ENCODE data around the gene LRRC2.
"Not testable (repeated sequence)": the region's sequence is repeated elsewhere in the genome, so short reads cannot be mapped to it uniquely, and the experiment has no call there.

LRRC2 gene

GRCh38 chr3:46494491-46494890 is 71.6 kb downstream of the LRRC2 start:
- not testable (repeated sequence) for DNase-seq

DNA sequence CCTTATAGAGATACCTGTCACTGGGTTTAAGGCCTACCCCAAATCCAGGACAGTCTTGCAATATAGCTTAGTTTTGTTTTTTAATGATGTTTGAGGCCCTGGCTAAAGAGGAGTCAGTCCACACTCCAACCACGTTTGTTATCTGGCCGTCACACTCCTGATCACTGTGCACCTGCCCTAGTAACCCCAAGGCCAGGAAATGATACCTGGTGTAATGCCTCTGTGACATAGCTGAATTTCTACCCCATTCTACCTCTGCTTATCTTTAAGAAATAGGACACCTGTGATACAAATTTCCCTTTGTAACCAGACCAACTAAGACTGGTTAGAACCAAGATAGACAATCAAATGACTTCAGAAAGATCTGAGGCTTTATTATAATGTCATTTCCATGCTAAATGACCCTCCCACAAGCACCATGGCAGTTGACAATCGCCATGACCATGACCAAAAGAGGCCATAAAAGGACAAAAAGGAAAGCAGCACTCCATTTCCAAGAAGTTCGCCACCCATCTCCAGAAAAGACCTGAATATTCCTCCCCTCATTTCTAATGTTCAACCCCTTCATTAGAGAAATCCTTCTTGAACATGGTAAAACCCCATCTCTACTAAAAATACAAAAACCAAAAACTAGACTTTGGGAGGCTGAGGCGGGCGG is 73.1 kb downstream of the LRRC2 start:
- DNase-seq = no peak

DNA sequence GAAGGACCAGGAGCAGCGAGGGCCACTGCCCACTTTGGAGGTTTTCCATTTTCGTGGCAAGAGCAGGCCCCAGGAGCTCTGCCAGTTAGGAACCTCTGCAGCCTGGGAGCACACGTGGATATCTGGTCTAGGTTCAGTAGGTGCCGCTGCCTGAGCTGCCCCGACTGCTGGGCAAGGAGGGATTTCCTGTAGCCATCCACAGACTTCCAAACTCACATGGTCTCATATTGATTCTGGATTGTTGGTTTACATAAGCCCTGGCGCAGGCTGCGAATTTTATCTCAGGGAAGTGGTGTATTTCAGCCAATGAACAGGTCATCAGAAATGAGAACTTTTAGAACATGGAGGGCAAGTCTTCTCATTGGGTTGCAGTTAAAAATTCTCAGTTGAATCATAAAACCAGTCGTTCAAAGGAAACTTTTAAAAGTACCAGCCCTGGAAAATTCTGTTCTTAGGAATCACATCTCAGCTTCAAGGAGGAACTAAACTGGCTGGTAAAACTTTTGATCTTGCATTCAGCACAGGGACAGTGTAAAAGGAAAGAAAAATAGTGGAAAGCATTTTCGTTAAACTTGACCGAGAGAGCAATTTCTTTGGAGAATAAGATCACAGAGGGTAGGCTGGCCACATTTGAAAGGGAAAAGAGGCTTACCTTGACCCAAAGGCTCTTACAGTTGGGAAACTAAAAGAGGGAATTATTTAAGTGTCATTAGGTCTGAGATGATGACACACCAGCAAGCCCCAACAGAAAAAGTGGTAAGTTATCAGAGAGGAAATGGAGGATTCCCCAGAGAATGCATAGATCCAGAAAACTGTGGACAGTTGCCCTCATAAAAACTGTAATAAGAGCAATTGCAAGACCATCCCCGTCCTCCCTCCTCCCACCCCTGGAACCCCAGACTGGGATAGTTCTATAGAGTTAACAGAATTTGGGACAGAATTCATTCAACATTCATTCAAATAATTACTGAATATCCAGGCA is 74.7 kb downstream of the LRRC2 start:
- no peak for DNase-seq

- DNase-seq = no peak
These were observed 75.6 kb downstream of the LRRC2 start for GRCh38 chr3:46490338-46491084.

DNA sequence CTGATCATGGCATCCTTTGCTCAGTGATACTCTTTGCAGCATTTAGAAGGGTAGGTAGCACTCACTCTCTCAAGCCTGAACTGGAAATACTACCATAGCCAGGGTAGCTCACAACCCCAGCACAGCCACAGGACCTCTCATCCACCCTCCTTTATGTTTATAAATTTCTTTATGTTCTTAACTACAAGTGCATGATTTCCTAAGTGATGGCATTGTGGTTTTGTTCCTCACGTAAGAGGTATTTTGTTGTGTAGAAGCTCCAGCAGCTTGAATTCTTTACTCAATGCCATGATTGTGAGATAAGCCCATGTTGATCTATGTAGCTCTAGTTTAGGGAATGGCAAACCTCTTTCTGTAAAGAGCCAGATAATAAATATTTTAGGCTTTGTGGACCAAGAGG is 76.2 kb downstream of the LRRC2 start:
- no peak for DNase-seq

DNA sequence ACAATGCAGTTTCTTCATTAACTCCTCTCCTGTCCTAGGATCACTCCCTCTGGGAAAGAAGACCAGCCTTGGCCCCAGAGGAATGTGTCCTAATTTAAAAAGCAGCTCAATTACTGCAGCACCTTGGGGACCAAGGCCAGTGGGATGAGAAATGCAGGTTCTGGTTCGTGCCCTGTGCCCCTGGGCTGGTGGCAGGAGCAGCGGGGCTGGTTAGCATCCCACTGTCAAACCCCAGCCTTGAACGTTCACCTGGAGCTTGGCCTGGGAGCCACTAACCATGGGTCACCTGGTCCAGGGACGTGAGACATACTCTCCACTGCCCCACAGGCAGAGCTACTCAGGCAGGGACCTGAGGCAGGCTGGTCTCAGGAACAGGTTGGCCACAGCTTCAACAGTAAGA is 76.7 kb downstream of the LRRC2 start:
- DNase-seq = no peak

- peak; percentile 86 for DNase-seq
These were observed 77.3 kb downstream of the LRRC2 start for GRCh38 chr3:46488735-46489361.

- DNase-seq = no peak
These were observed 80.3 kb downstream of the LRRC2 start for GRCh38 chr3:46485779-46486175.

- DNase-seq = no peak
These were observed 81.0 kb downstream of the LRRC2 start for GRCh38 chr3:46484911-46485778.

DNA sequence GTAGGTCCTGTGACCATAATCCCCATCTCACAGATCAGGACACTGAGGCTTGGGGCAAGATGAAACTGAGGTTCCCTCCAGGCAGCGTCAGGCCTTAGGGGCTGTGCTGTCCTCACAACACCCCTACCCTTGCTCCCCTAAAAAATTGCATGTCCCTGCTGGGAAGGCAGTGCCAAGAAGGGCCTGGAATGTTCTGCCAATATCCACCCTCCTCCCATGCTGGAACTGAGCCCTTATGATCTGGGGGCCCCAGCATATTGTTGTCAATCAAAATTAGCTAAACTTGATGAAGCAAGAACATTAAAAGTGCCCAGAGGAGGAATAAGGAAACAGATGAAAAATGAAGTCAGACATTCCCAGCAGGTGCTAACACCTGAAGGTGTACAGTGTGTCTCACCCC is 81.7 kb downstream of the LRRC2 start:
- no peak for DNase-seq

DNA sequence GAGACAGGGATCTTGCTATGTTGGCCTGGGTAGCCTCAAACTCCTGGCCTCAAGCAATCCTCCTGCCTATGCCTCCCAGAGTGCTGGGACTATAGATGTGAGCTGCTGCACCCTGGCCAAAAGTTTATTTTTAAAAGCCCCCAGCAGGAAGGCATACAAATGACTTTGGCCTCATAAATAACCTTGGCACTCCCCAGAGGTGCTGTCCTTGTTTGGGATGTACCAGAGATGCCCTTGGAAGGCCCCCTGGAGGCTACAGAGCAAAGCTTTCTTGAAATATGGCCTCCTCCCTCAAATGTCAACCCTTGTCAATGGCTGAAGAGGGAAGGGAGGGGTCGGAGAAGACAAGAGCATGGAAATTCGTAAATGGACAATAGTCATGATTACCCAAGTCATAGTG is 82.3 kb downstream of the LRRC2 start:
- no peak for DNase-seq

DNA sequence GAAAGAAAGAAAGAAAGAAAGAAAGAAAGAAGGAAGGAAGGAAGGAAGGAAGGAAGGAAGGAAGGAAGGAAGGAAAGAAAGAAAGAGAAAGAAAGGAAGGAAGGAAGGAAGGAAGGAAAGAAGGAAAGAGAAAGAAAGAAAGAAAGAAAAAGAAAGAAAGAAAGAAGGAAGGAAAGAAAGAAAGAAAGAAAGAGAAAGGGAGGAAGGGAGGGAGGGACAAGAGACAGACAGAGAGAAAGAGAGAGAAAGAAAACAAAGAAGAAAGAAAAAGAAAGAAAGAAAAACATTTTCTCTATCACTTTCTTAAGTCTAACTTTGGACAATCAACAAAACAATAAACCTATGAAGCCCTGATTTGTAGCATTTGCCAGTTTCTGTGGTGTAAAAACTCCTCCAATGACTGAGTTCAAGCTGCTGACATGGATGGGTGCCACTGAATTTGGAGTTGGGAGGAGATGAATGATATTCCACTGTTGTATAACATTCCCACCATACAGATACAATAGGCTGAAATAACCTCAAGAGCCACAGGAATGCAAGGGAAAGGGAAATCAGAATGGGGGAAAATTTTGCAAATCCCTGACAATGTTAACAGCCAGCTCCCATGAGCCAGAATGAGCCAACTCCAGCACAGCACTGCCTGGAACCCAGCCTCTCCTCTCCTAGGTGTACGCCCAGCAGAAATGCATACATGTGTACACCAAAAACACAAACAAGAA is 83.3 kb downstream of the LRRC2 start:
- peak; percentile 17 for DNase-seq

- no peak for DNase-seq
These were observed 84.5 kb downstream of the LRRC2 start for GRCh38 chr3:46481636-46482035.

- no peak for DNase-seq
These were observed 85.5 kb downstream of the LRRC2 start for GRCh38 chr3:46480491-46481195.

DNA sequence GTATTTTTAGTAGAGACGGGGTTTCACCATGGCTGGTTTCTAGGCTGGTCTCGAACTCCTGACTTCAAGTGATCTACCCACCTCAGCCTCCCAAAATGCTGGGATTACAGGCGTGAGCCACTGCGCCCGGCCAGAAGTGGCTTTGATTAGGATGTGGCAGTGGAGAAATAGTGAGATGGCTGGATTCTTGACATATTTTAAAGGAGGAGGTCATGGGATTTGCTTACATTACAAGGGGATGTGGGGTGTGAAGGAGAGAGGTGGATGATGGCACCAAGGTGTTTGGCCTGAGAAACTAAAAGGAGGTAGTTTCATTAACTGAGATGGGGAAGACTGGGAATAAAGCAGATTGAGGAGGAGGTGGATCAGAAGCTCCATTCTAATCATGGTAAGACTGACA is 86.4 kb downstream of the LRRC2 start:
- DNase-seq = no peak

DNA sequence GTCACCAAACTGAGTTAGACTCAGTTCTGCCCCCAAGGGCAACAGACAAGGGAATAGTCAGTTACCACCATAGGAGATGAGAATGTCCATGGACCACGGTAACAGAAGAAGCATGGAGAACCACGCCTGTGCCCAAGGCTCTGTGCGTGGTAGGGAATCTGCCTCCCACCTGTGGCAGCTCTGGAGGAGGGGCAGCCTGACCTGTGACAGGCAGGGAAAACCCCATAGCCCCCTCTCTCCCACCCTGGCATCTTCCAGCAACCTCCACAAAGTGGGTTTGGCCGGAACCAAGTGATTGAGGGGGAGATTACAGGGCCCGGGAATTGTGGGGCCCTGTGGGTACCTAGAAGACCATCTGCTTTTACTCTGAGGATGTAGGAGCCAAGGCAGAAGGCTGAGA is 87.1 kb downstream of the LRRC2 start:
- DNase-seq = no peak

DNA sequence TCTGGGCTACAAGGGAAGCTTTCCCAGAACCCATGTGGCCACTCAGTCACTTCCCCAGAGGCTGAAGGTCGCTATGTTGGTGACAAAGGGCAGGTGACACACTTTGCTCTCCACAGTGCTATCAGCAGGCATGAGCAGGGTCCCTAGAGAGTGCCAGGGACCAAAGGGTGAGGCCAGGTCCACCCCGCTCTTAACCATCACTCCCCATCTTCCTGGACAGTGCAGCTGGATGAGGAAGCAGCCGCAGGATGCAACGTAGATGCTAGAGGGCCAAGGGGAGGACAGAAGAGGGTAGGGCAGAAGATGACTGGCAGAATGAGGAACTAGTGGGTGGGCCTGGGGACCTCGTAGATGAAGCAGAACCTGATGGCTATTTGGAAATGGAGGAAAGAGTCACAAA is 87.8 kb downstream of the LRRC2 start:
- no peak for DNase-seq

DNA sequence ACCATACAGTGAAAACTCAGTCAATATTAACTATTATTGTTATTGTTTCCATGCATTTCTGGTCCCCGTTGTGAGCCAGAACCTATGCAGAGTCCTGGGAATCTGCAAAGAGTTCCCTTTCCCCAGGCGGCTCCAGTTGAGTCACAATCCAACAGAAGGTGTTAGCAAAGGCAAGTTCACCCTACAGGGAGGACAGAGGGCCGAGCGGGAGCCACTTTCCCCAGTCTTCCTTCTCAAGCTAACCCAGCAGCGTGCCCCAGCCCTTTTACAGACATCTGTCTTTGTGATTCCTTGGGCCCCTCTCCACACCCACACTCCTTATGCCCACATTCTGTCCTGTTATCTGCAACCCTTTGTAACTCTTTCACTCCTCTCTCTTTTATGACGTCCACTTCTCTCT is 88.3 kb downstream of the LRRC2 start:
- DNase-seq = no peak

- no peak for DNase-seq
These were observed 89.0 kb downstream of the LRRC2 start for GRCh38 chr3:46477145-46477544.

- no peak for DNase-seq
These were observed 93.4 kb downstream of the LRRC2 start for GRCh38 chr3:46472736-46473135.
